K562 (cell line): ENCODE data around the gene GZF1. TPM values are rescaled to one million over a fixed set of nuclear protein-coding genes. Genes with fewer than 3 reads are reported as not detected.
A peak's percentile ranks its signal among the peaks of the same experiment; 100 is the strongest.

ENCODE experiments used
- E2F6 ChIP-seq, 2 experiments: IDR thresholded peaks; 2 replicates each; pipeline ENCODE4 v1.6.1; 2011; ENCODE audit warnings: borderline replicate concordance in 1 of 2, control low read depth in 1 of 2, low read depth in 1 of 2, low read length in 1 of 2, mild to moderate bottlenecking in 1 of 2, mixed read lengths in 1 of 2, moderate library complexity in 1 of 2; ENCODE audit not compliant: insufficient read depth in 1 of 2, insufficient read length in 1 of 2, poor library complexity in 1 of 2, severe bottlenecking in 1 of 2; ENCODE audit errors: extremely low read depth in 1 of 2
- MGA ChIP-seq: fragments of 450-650 bp; IDR thresholded peaks from 2 replicates; pipeline ENCODE4 v1.6.1; 2016; ENCODE audit warnings: mild to moderate bottlenecking, moderate library complexity
- polyA plus RNA-seq, 8 experiments: library from polyadenylated mRNA; depleted of rRNA in 4 of 8; stranded (reverse) in 5 of 8; unstranded in 3 of 8; fragments of >200 nt; fragmentation: Nextera tagmentation in 2 of 8; fragmentation: Illumina TruSeq in 1 of 8; extraction: Ambion mirVana in 2 of 8; extraction: Trizol in 1 of 8; gene quantifications; 2 replicates each; pipeline versions ENCODE4 v1.2.1 to v1.2.3, GENCODE V29; 2011 to 2014; ENCODE audit warnings: inconsistent platforms in 1 of 8, missing spikeins in 1 of 8
- total RNA-seq, 7 experiments: library from RNA; depleted of rRNA in 6 of 7; stranded (reverse); fragments of >200 nt in 6 of 7; fragmentation: Illumina TruSeq in 2 of 7; extraction: Trizol in 2 of 7; gene quantifications; 2 replicates each; pipeline versions ENCODE4 v1.2.1 to v1.2.3, GENCODE V29; 2011 to 2021; ENCODE audit warnings: low replicate concordance in 1 of 7

GZF1 gene
- total and polyA plus RNA-seq, 9 of the 15 experiments (the other 6 are each of a cell fraction or from before 2014, with no cell fraction given), result 1.2 to 15.7 (median 7.4) TPM

GRCh38 chr20:23415959-23416583, 54.1 kb downstream of the GZF1 start (continued):
- TF ChIP-seq MGA, result peak; percentile 75
- TF ChIP-seq E2F6 (IDR thresholded peaks at IDR 0.05; ENCODE audit: borderline replicate concordance in 1 of 2, extremely low read depth in 1 of 2, insufficient read depth in 1 of 2, insufficient read length in 1 of 2, low read depth in 1 of 2, low read length in 1 of 2, poor library complexity in 1 of 2, severe bottlenecking in 1 of 2), result peak in 1 of 2 experiments; percentile 47
